Gastroesophageal sphincter (tissue), 4 donors: ENCODE results near the gene RASSF5. TPM values are rescaled to one million over a fixed set of nuclear protein-coding genes. Genes with fewer than 3 reads are reported as not detected.

Experiments
- ATAC-seq: fragments of 150-250 bp; one replicate; pipeline ENCODE4 v1.9.1; 2016; ENCODE audit warnings: mild to moderate bottlenecking, moderate library complexity
- H3K27ac ChIP-seq, 4 donors: fragments of 200-600 bp; sonication (generic) in 3 of 4; 1 replicate in 3 of 4; 2 replicates in 1 of 4; pipeline ENCODE4 v1.5.1; 2016 to 2019
- H3K27me3 ChIP-seq: fragments of 200-600 bp; sonication (generic); one replicate; pipeline ENCODE4 v1.5.1; 2019
- H3K36me3 ChIP-seq, 2 donors: fragments of 200-600 bp; sonication (generic); one replicate each; pipeline ENCODE4 v1.5.1; 2019; ENCODE audit warnings: control low read depth in 1 of 2
- H3K4me1 ChIP-seq, 3 donors: fragments of 200-600 bp; sonication (generic); 1 replicate in 2 of 3; 2 replicates in 1 of 3; pipeline ENCODE4 v1.5.1; 2016 to 2019; ENCODE audit warnings: control low read depth in 2 of 3
- H3K4me3 ChIP-seq, 2 donors: fragments of 200-600 bp; sonication (generic); one replicate each; pipeline ENCODE4 v1.5.1; 2019; ENCODE audit warnings: mild to moderate bottlenecking in 1 of 2, moderate library complexity in 1 of 2
- H3K9me3 ChIP-seq, 3 donors: fragments of 200-600 bp; sonication (generic); one replicate each; pipeline ENCODE4 v1.5.1; 2017 to 2019; ENCODE audit warnings: control low read depth in 2 of 3
- CTCF ChIP-seq, 4 experiments: fragments of 200-600 bp in 2 of 4; fragments of 450-650 bp in 2 of 4; sonication (generic) in 1 of 4; IDR thresholded peaks; one replicate each; pipeline ENCODE4 v1.5.1; 2017 to 2019; ENCODE audit warnings: antibody characterized with exemption in 4 of 4, mild to moderate bottlenecking in 2 of 4, moderate library complexity in 2 of 4
- EP300 ChIP-seq: sonication (generic); formaldehyde crosslinking; IDR thresholded peaks from one replicate; pipeline ENCODE4 v1.6.1; 2017; ENCODE audit warnings: antibody characterized with exemption, mild to moderate bottlenecking
- POLR2A ChIP-seq, 2 donors: fragments of 450-650 bp; IDR thresholded peaks; one replicate each; pipeline ENCODE4 v1.6.1; 2017; ENCODE audit warnings: antibody characterized with exemption in 2 of 2, mild to moderate bottlenecking in 2 of 2, moderate library complexity in 1 of 2
- POLR2AphosphoS5 ChIP-seq: sonication (generic); formaldehyde crosslinking; IDR thresholded peaks from one replicate; pipeline ENCODE4 v1.6.1; 2017; ENCODE audit warnings: antibody characterized with exemption
- WGBS, 2 donors: methylation state at CpG; one replicate each; pipeline ENCODE4 v1.1.5; 2018; ENCODE audit warnings: low coverage in 1 of 2; 5-methylcytosine and 5-hydroxymethylcytosine counted together
- total RNA-seq, 4 donors: library from RNA; depleted of rRNA; stranded (reverse); fragments of >200 nt; gene quantifications; one replicate each; pipeline ENCODE4 v1.1.0, GENCODE V29; 2016

RASSF5 gene
- total RNA-seq, 4 donors from 2014 or later: 6.2 to 23.3 (median 8.5) TPM

GRCh38 chr1:206583707-206584648, 76.6 kb downstream of the RASSF5 start:
- H3K27ac ChIP-seq: no peak overlapping the region
- WGBS, 2 donors: 78 to 100% methylated on average over 1 to 8 of the region's 16 CpGs
- H3K36me3 ChIP-seq: peaks cover 0 to 56% of the 10 kb centered on the region in 2 donors
- H3K27me3 ChIP-seq: no peaks in the 10 kb centered on the region
- no peaks in the 10 kb centered on the region for H3K9me3 ChIP-seq
- TF ChIP-seq EP300: no peak
- no peak for TF ChIP-seq POLR2AphosphoS5
- TF ChIP-seq CTCF (IDR thresholded peaks at IDR 0.05): peak; percentile 86 to 93 (median 90)
- peaks cover 0 to 32% (median 3%) of the 10 kb centered on the region in 3 donors for H3K4me1 ChIP-seq
- no peak overlapping the region for H3K4me3 ChIP-seq
- peak; percentile 51 for ATAC-seq

- Histone ChIP-seq H3K36me3 (peaks cover 0 to 63% of the 10 kb centered on the region in 2 donors), H3K27me3 (no peaks in the 10 kb centered on the region), H3K9me3 (no peaks in the 10 kb centered on the region), H3K4me1 (peaks cover 0 to 37% (median 3%) of the 10 kb centered on the region in 3 donors), H3K27ac (no peak overlapping the region), H3K4me3 (no peak overlapping the region)
- no peak for ATAC-seq
- WGBS, 2 donors: 74 to 82% methylated on average over 1 to 3 of the region's 4 CpGs
- TF ChIP-seq POLR2A (IDR thresholded peaks at IDR 0.05) (no peak), CTCF (IDR thresholded peaks at IDR 0.05) (no peak), EP300 (no peak), POLR2AphosphoS5 (no peak)
Observed at GRCh38 chr1:206584683-206585082, 77.4 kb downstream of the RASSF5 start.

- Histone ChIP-seq H3K27ac (peak overlapping the region in 3 of 4 donors; percentile 19 to 58 (median 39)), H3K36me3 (peaks cover 0 to 84% of the 10 kb centered on the region in 2 donors), H3K27me3 (no peaks in the 10 kb centered on the region), H3K9me3 (no peaks in the 10 kb centered on the region), H3K4me1 (peaks cover 0 to 44% (median 3%) of the 10 kb centered on the region in 3 donors), H3K4me3 (no peak overlapping the region)
- TF ChIP-seq EP300: no peak
- no peak for TF ChIP-seq POLR2A (IDR thresholded peaks at IDR 0.05)
- no peak for TF ChIP-seq POLR2AphosphoS5
- no peak for TF ChIP-seq CTCF (IDR thresholded peaks at IDR 0.05)
- no peak for ATAC-seq
- WGBS, 2 donors: 69 to 72% methylated on average over 7 to 9 of the region's 13 CpGs
Observed at GRCh38 chr1:206586501-206587445, 79.4 kb downstream of the RASSF5 start.

GRCh38 chr1:206587904-206588303, 80.6 kb downstream of the RASSF5 start:
- H3K9me3 ChIP-seq: no peaks in the 10 kb centered on the region
- peaks cover 0 to 44% (median 3%) of the 10 kb centered on the region in 3 donors for H3K4me1 ChIP-seq
- H3K27me3 ChIP-seq: no peaks in the 10 kb centered on the region
- no peak for TF ChIP-seq POLR2A (IDR thresholded peaks at IDR 0.05)
- TF ChIP-seq CTCF (IDR thresholded peaks at IDR 0.05): no peak
- no peak for TF ChIP-seq EP300
- TF ChIP-seq POLR2AphosphoS5: no peak
- no peak for ATAC-seq
- peak overlapping the region in 3 of 4 donors; percentile 19 to 58 (median 39) for H3K27ac ChIP-seq
- WGBS, 2 donors: 50% methylated on average over 1 of the region's 14 CpGs; no CpG with 5 or more reads in 1 of the 2 donors
- H3K36me3 ChIP-seq: peaks cover 0 to 95% of the 10 kb centered on the region in 2 donors
- no peak overlapping the region for H3K4me3 ChIP-seq
